RWPE1 (cell line): Measurements from ENCODE around the gene ABCA2.

Source experiments
- CTCF ChIA-PET: fragments of 350-600 bp; sonication (Branson Sonifier 250); formaldehyde crosslinking; extraction: SDS; loops from one replicate; lab custom pipeline; 2021; lab: Yijun Ruan, JAX
- POLR2A ChIA-PET: fragments of 400-600 bp; formaldehyde crosslinking; extraction: SDS; loops from one replicate; lab custom pipeline; 2020; ENCODE audit warnings: antibody characterized with exemption; ENCODE audit not compliant: low non-redundant PET; lab: Yijun Ruan, JAX
- DNase-seq: peaks from one replicate; pipeline ENCODE4 v3.0.0; 2012; ENCODE audit warnings: low spot score
- H3K27ac ChIP-seq: fragments of 450-650 bp; 2 replicates; pipeline ENCODE4 v1.5.1; 2017
- TF ChIP-seq, protein P1 (sequence below): fragments of 450-650 bp; conservative IDR thresholded peaks from 2 replicates; pipeline ENCODE4 v1.5.1; 2017; ENCODE audit warnings: low read depth, mild to moderate bottlenecking

Gene ABCA2

DNA sequence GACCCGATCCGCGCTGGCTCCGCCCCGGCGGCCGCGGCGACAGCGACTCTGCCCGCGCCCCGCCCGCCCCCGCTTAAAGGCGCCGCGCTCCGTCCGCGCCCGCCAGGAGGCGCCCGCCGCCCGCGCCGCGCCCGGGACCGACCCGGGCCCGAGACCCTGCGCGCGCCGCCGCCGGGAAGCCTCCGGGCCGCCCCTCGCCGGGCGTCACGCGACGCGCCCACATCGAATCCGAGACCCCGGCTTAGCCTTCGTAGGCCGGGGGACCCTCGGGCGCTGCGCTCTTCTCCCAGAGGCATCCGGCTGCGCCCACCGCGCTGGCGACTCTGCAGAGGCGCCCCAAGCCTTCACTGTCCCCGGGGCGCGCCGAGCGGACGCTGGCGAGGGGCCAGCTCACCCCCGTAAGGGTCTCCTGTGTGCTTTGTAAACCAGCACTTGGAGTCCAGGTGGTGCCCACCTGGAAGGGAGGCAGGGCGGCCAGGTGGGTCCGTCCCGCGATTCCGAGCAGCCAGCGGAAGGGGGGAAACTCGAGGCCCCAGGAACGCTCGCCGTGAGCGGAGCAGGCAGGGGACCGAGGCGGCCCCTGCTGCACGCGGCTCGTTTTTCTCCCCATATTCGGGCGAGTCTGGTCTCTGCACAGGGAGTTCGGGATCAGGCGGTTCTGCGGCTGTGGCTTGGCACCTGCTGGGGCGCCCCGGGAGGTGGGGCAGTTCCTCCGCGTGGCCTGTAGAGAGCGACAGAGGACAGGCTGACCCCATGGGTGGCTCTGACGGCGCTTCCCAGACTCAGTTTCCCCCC, 423 bp upstream of the ABCA2 start:
- peak overlapping the region; percentile 81 for H3K27ac ChIP-seq
- CTCF ChIA-PET: interaction anchor here (0.6 to 4.7 kb wide), 44 partner anchors 8 to 619 kb away, joined by 3 to 44 read pairs (median 4); partner anchors contain the start of genes CLIC3, ENTPD8, FBXW5 and NELFB

DNA sequence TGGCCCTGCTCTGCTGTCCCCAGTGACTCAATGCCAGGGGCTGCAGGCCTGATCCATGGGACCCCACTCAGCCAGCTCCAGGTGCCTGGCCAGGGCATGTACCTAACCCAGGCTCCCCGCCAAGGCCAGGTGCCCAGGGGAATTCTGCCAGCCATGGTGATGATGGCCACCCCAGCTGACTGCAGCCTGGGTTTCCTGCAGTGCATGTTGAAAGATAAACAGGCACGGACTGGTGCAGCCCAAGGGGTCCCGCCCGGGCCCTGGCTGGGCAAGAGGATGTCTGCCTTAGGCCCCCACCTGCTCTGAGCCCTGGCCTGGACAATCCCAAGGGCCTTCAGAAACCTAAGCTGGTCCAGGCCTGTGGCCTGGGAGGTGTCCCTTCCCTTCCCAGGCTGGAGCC, 1.2 kb downstream of the ABCA2 start:
- H3K27ac ChIP-seq: peak overlapping the region; percentile 81
- no peak for DNase-seq
- POLR2A ChIA-PET: no interaction called here
- CTCF ChIA-PET: interaction anchor here (0.6 to 4.7 kb wide), 6 partner anchors 9 to 427 kb away, joined by 3 to 44 read pairs (median 5); partner anchors contain the start of gene NPDC1
- TF ChIP-seq, protein P1, sequence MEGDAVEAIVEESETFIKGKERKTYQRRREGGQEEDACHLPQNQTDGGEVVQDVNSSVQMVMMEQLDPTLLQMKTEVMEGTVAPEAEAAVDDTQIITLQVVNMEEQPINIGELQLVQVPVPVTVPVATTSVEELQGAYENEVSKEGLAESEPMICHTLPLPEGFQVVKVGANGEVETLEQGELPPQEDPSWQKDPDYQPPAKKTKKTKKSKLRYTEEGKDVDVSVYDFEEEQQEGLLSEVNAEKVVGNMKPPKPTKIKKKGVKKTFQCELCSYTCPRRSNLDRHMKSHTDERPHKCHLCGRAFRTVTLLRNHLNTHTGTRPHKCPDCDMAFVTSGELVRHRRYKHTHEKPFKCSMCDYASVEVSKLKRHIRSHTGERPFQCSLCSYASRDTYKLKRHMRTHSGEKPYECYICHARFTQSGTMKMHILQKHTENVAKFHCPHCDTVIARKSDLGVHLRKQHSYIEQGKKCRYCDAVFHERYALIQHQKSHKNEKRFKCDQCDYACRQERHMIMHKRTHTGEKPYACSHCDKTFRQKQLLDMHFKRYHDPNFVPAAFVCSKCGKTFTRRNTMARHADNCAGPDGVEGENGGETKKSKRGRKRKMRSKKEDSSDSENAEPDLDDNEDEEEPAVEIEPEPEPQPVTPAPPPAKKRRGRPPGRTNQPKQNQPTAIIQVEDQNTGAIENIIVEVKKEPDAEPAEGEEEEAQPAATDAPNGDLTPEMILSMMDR: no peak

More for the DNA sequence above, 423 bp upstream of the ABCA2 start:
- DNase-seq: no peak
- POLR2A ChIA-PET: interaction anchor here (0.5 kb wide), 2 partner anchors 9 to 144 kb away, joined by 3 read pairs; no protein-coding TSS in a partner anchor
- TF ChIP-seq, protein P1: peak; percentile 75

DNA sequence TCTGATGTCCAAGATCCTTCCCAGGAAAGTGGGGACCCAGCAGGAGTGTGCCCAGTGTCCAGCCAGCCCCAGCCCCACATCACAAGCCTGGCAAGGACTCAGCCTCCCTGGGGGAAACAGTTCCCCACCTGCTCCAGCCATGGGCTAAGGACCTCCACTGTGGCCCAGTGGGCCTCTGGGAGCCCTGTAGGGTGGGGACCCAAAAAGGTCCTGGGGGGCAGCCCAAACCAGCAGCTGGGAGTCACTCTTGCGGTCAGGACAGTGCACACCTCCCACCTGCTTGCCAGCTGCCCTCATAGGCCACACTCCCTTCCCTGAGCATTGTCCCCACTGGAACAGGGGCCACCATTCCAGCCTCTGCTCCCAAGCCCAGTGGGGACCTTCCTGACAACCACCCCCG, 1.7 kb downstream of the ABCA2 start:
- TF ChIP-seq, protein P1: no peak
- DNase-seq: no peak
- ChIA-PET CTCF (interaction anchor here (0.5 to 4.7 kb wide), 6 partner anchors 10 to 190 kb away, joined by 3 to 44 read pairs (median 5); partner anchors contain the start of gene NPDC1), POLR2A (no interaction called here)
- peak overlapping the region; percentile 81 for H3K27ac ChIP-seq

DNA sequence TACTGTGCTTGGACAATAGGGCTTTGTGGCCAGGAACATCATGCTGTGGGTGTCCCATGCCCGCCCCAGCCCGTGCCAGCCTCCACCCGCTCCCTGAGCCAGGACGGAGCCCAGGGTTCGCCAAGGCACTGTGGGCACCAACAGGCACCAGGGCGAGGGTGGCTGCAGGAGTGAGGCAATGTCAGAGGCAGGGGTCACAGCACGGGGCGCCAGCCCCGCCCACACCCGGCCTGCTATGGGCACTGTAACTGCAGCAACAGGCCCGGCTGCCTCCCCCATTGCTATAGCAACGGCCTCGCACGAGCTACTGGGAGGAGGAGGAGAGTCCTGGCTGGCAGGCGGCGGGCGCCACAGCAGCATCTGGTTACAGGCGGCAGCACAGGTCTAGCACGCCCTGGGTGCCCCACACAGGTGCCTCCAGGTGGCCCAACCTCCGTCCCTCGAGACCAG, 2.5 kb downstream of the ABCA2 start:
- ChIA-PET POLR2A (interaction anchor here (1.2 kb wide), 1 partner anchor 33 kb away, joined by 5 read pairs; the partner anchor contains the start of gene PAXX), CTCF (interaction anchor here (0.6 to 4.7 kb wide), 6 partner anchors 11 to 131 kb away, joined by 3 to 44 read pairs (median 4); partner anchors contain the start of gene NPDC1)
- peak overlapping the region; percentile 81 for H3K27ac ChIP-seq
- TF ChIP-seq, protein P1: no peak; the same call in 1 of the 2 replicates
- DNase-seq: peak; percentile 61

DNA sequence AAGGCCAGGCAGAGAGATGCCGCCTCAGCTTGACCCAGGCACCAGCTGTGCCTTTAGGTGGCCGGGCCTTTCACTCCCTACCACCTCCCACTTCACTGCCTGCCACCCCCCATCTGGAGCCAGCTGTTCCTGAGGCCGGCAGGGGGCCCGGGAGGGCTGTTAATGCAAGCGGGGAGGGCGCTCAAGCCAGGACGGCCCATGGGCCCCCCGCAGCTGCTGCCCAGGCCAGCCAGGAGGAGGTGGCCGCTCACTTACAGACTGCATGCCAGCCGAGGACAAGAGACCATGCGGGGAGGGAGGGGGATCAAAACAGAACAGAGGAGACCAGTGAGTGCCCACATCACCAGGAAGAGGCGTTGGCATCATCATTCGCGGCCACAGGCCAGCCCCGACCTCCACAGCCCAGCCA, 4.5 kb downstream of the ABCA2 start:
- no peak for DNase-seq
- POLR2A ChIA-PET: no interaction called here
- CTCF ChIA-PET: interaction anchor here (0.5 to 6.1 kb wide), 4 partner anchors 11 to 279 kb away, joined by 3 to 36 read pairs (median 4); partner anchors contain the start of gene NRARP
- peak overlapping the region; percentile 81 for H3K27ac ChIP-seq
- TF ChIP-seq, protein P1: no peak

DNA sequence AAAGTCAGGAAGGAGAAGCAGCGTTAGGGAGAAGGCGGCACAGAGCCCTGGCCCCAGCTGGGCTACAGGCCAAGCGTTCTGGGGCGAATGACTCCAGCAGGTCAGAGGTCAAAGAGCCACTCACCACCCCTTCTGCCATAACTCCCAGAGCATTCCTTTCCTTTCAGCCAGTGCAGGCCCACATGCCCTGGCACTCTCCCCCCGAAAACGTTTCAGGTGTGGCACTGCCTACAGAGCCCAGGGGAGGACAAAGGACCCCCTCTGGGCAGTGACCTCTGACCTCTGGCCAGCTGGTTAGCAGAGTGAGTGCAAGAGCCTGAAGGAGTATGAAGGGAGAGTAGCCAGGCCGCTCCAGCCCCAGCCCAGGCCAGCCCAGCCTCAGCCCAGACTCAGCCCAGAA, 4.9 kb downstream of the ABCA2 start:
- ChIA-PET POLR2A (no interaction called here), CTCF (interaction anchor here (0.6 to 6.1 kb wide), 3 partner anchors 12 to 279 kb away, joined by 3 to 36 read pairs (median 4); partner anchors contain the start of gene NRARP)
- H3K27ac ChIP-seq: peak overlapping the region; percentile 81
- TF ChIP-seq, protein P1: no peak
- no peak for DNase-seq
